T-helper 2 cell treated with Interferon-gamma antibody and Interleukin-4, amounts not matched to agents 5 μg/mL and 100 μg/mL, for 36 hours (primary cell): ENCODE results near the gene PHPT1.
"Not testable (repeated sequence)": the region's sequence is repeated elsewhere in the genome, so short reads cannot be mapped to it uniquely, and the experiment has no call there.

Source experiments
- DNase-seq: peaks from one replicate; pipeline ENCODE4 v3.0.0; 2021; ENCODE audit warnings: low spot score
- H3K27ac Mint-ChIP-seq: one replicate; pipeline ENCODE4 v1.8.0; 2021; ENCODE audit warnings: mild to moderate bottlenecking, mixed read lengths
- H3K27me3 Mint-ChIP-seq: one replicate; pipeline ENCODE4 v1.8.0; 2021; ENCODE audit warnings: low read depth, mixed read lengths
- H3K36me3 Mint-ChIP-seq: one replicate; pipeline ENCODE4 v1.8.0; 2021; ENCODE audit warnings: low read depth, mixed read lengths
- H3K4me1 Mint-ChIP-seq: one replicate; pipeline ENCODE4 v1.8.0; 2021; ENCODE audit warnings: low read depth, mixed read lengths
- H3K4me3 Mint-ChIP-seq: one replicate; pipeline ENCODE4 v1.8.0; 2022; ENCODE audit warnings: mild to moderate bottlenecking, moderate library complexity, mixed read lengths
- H3K9me3 Mint-ChIP-seq: one replicate; pipeline ENCODE4 v1.8.0; 2021; ENCODE audit warnings: mixed read lengths

PHPT1 gene

GRCh38 chr9:136849038-136849959, at the start of gene PHPT1:
Gene PHPT1, plus strand, starts transcription at chr9:136849409. Its CDS starts 22 bp downstream, at chr9:136849431.
- Mint-ChIP-seq H3K27ac (peak within 1 kb of the TSS; percentile 91), H3K36me3 (peaks cover 2% of the 10 kb centered on the region), H3K27me3 (peaks cover 14% of the 10 kb centered on the region), H3K9me3 (no peaks in the 10 kb centered on the region), H3K4me3 (peak within 1 kb of the TSS; percentile 92), H3K4me1 (peaks cover 8% of the 10 kb centered on the region)
- DNase-seq, result peak; percentile 97

- H3K27me3 Mint-ChIP-seq, result peaks cover 30% of the 10 kb centered on the region
- peak; percentile 54 for DNase-seq
- H3K4me1 Mint-ChIP-seq, result peaks cover 16% of the 10 kb centered on the region
Observed at GRCh38 chr9:136799854-136800657, 49.2 kb upstream of the PHPT1 start.

GRCh38 chr9:136802321-136802720, 46.9 kb upstream of the PHPT1 start:
- H3K4me1 Mint-ChIP-seq, result peaks cover 14% of the 10 kb centered on the region
- peaks cover 3% of the 10 kb centered on the region for H3K36me3 Mint-ChIP-seq
- DNase-seq, result no peak
- H3K9me3 Mint-ChIP-seq, result no peaks in the 10 kb centered on the region
- H3K27me3 Mint-ChIP-seq, result peaks cover 17% of the 10 kb centered on the region
- peak overlapping the region; percentile 18 for H3K4me3 Mint-ChIP-seq
- no peak overlapping the region for H3K27ac Mint-ChIP-seq

More at GRCh38 chr9:136799854-136800657, 49.2 kb upstream of the PHPT1 start:
- no peaks in the 10 kb centered on the region for H3K9me3 Mint-ChIP-seq
- peak overlapping the region; percentile 82 for H3K4me3 Mint-ChIP-seq
- peak overlapping the region; percentile 47 for H3K27ac Mint-ChIP-seq
- H3K36me3 Mint-ChIP-seq, result peaks cover 3% of the 10 kb centered on the region

- not testable (repeated sequence) for H3K9me3 Mint-ChIP-seq, DNase-seq, H3K27ac Mint-ChIP-seq, H3K36me3 Mint-ChIP-seq, H3K4me3 Mint-ChIP-seq
- peaks cover 14% of the 10 kb centered on the region for H3K4me1 Mint-ChIP-seq
- peaks cover 13% of the 10 kb centered on the region for H3K27me3 Mint-ChIP-seq
Observed at GRCh38 chr9:136803009-136803550, 46.1 kb upstream of the PHPT1 start.

GRCh38 chr9:136803551-136804508, 45.4 kb upstream of the PHPT1 start:
- peaks cover 3% of the 10 kb centered on the region for H3K36me3 Mint-ChIP-seq
- peaks cover 16% of the 10 kb centered on the region for H3K4me1 Mint-ChIP-seq
- H3K9me3 Mint-ChIP-seq, result no peaks in the 10 kb centered on the region
- H3K4me3 Mint-ChIP-seq, result no peak overlapping the region
- peaks cover 10% of the 10 kb centered on the region for H3K27me3 Mint-ChIP-seq
- no peak for DNase-seq
- peak overlapping the region; percentile 14 for H3K27ac Mint-ChIP-seq

GRCh38 chr9:136804509-136805206, 44.6 kb upstream of the PHPT1 start:
- Mint-ChIP-seq H3K27me3 (peaks cover 10% of the 10 kb centered on the region), H3K9me3 (no peaks in the 10 kb centered on the region), H3K27ac (no peak overlapping the region), H3K36me3 (peaks cover 9% of the 10 kb centered on the region), H3K4me1 (peaks cover 23% of the 10 kb centered on the region), H3K4me3 (no peak overlapping the region)
- DNase-seq, result no peak

GRCh38 chr9:136805207-136805740, 43.9 kb upstream of the PHPT1 start:
- peak overlapping the region; percentile 34 for H3K4me3 Mint-ChIP-seq
- H3K27me3 Mint-ChIP-seq, result peaks cover 8% of the 10 kb centered on the region
- H3K4me1 Mint-ChIP-seq, result peaks cover 26% of the 10 kb centered on the region
- no peaks in the 10 kb centered on the region for H3K9me3 Mint-ChIP-seq
- H3K36me3 Mint-ChIP-seq, result peaks cover 15% of the 10 kb centered on the region
- DNase-seq, result no peak
- H3K27ac Mint-ChIP-seq, result no peak overlapping the region

- peak overlapping the region; percentile 88 for H3K4me3 Mint-ChIP-seq
- no peak overlapping the region for H3K27ac Mint-ChIP-seq
- H3K27me3 Mint-ChIP-seq, result peaks cover 3% of the 10 kb centered on the region
- no peaks in the 10 kb centered on the region for H3K9me3 Mint-ChIP-seq
- DNase-seq, result no peak
- peaks cover 23% of the 10 kb centered on the region for H3K4me1 Mint-ChIP-seq
- peaks cover 18% of the 10 kb centered on the region for H3K36me3 Mint-ChIP-seq
Observed at GRCh38 chr9:136806067-136806466, 43.1 kb upstream of the PHPT1 start.

- peaks cover 18% of the 10 kb centered on the region for H3K36me3 Mint-ChIP-seq
- H3K4me3 Mint-ChIP-seq, result peak overlapping the region; percentile 88
- peak overlapping the region; percentile 76 for H3K27ac Mint-ChIP-seq
- H3K9me3 Mint-ChIP-seq, result no peaks in the 10 kb centered on the region
- no peaks in the 10 kb centered on the region for H3K27me3 Mint-ChIP-seq
- peaks cover 20% of the 10 kb centered on the region for H3K4me1 Mint-ChIP-seq
- DNase-seq, result no peak
Observed at GRCh38 chr9:136806631-136807201, 42.5 kb upstream of the PHPT1 start.

- H3K27me3 Mint-ChIP-seq, result no peaks in the 10 kb centered on the region
- peak; percentile 88 for DNase-seq
- peaks cover 18% of the 10 kb centered on the region for H3K36me3 Mint-ChIP-seq
- H3K27ac Mint-ChIP-seq, result peak within 1 kb of the TSS; percentile 90
- H3K9me3 Mint-ChIP-seq, result no peaks in the 10 kb centered on the region
- peaks cover 23% of the 10 kb centered on the region for H3K4me1 Mint-ChIP-seq
- H3K4me3 Mint-ChIP-seq, result peak within 1 kb of the TSS; percentile 88
Observed at GRCh38 chr9:136807281-136808074, 41.7 kb upstream of the PHPT1 start, which contains the start of gene RABL6. Gene RABL6, plus strand, starts transcription at chr9:136807948. Its CDS starts 249 bp downstream, at chr9:136808197.

GRCh38 chr9:136808075-136808805, 41.0 kb upstream of the PHPT1 start:
- H3K4me3 Mint-ChIP-seq, result peak overlapping the region; percentile 82
- no peaks in the 10 kb centered on the region for H3K27me3 Mint-ChIP-seq
- peaks cover 30% of the 10 kb centered on the region for H3K4me1 Mint-ChIP-seq
- peak overlapping the region; percentile 63 for H3K27ac Mint-ChIP-seq
- H3K36me3 Mint-ChIP-seq, result peaks cover 25% of the 10 kb centered on the region
- H3K9me3 Mint-ChIP-seq, result no peaks in the 10 kb centered on the region
- peak; percentile 42 for DNase-seq
